ENCODE data around the gene PAX7.
A peak's percentile ranks its signal among the peaks of the same experiment; 100 is the strongest.

Gene PAX7

DNA sequence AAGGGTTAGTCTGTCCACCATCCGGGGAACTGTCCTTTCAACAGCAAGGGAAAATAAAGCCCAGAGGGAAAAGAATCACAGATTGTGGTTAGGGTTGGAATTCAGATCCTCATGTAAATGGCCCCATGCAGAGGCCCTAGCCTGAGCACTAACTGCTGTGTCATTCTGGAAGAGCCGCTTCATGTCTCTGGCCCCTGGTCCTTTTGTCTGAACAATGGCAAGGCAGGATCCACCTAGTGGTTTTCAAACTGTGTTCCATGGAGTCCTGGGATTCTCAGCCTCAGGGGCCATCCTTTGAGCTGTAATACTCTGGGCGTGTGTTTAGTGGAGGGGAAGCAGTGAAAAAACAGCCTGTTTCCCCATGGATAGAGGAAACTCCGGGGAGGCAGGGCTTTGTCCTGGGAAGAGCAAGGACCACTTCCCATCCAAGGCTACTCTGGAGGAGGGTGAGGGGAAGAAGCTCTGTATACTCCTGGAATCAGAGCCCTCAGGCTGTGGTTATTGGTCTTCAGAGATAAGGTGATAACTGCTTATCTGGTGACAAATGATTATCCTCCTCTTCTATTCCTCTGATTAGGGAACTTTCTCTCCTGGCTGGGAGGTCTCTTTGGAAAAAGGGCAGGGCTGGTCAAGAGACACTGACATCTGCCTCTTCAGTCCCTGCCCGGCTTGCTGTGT is 19.2 kb downstream of the PAX7 start:
- peaks cover 61% of the 10 kb centered on the region for H3K27me3 ChIP-seq (ENCODE audit: insufficient read depth, poor library complexity, severe bottlenecking)
- no peak overlapping the region for H3K4me3 ChIP-seq (replicated peaks; ENCODE audit: insufficient read depth, low read length)
- no peak overlapping the region for H3K27ac ChIP-seq (replicated peaks)
- TF ChIP-seq, protein P1, sequence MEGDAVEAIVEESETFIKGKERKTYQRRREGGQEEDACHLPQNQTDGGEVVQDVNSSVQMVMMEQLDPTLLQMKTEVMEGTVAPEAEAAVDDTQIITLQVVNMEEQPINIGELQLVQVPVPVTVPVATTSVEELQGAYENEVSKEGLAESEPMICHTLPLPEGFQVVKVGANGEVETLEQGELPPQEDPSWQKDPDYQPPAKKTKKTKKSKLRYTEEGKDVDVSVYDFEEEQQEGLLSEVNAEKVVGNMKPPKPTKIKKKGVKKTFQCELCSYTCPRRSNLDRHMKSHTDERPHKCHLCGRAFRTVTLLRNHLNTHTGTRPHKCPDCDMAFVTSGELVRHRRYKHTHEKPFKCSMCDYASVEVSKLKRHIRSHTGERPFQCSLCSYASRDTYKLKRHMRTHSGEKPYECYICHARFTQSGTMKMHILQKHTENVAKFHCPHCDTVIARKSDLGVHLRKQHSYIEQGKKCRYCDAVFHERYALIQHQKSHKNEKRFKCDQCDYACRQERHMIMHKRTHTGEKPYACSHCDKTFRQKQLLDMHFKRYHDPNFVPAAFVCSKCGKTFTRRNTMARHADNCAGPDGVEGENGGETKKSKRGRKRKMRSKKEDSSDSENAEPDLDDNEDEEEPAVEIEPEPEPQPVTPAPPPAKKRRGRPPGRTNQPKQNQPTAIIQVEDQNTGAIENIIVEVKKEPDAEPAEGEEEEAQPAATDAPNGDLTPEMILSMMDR (IDR thresholded peaks at IDR 0.05; ENCODE audit: insufficient read depth, low read length), result no peak
- no peak for DNase-seq (ENCODE audit: low read depth in 1 of 2, low spot score in 1 of 2)

GRCh38 chr1:18651713-18652112 is 21.1 kb downstream of the PAX7 start:
- no peak overlapping the region for H3K27ac ChIP-seq (replicated peaks)
- no peak overlapping the region for H3K4me3 ChIP-seq (replicated peaks; ENCODE audit: insufficient read depth, low read length)

GRCh38 chr1:18652791-18653190 is 22.1 kb downstream of the PAX7 start:
- no peak for DNase-seq (ENCODE audit: low read depth in 1 of 2, low spot score in 1 of 2)
- H3K4me3 ChIP-seq (replicated peaks; ENCODE audit: insufficient read depth, low read length), result no peak overlapping the region
- TF ChIP-seq, protein P1 (IDR thresholded peaks at IDR 0.05; ENCODE audit: insufficient read depth, low read length), result no peak
- TF ChIP-seq, protein P2, sequence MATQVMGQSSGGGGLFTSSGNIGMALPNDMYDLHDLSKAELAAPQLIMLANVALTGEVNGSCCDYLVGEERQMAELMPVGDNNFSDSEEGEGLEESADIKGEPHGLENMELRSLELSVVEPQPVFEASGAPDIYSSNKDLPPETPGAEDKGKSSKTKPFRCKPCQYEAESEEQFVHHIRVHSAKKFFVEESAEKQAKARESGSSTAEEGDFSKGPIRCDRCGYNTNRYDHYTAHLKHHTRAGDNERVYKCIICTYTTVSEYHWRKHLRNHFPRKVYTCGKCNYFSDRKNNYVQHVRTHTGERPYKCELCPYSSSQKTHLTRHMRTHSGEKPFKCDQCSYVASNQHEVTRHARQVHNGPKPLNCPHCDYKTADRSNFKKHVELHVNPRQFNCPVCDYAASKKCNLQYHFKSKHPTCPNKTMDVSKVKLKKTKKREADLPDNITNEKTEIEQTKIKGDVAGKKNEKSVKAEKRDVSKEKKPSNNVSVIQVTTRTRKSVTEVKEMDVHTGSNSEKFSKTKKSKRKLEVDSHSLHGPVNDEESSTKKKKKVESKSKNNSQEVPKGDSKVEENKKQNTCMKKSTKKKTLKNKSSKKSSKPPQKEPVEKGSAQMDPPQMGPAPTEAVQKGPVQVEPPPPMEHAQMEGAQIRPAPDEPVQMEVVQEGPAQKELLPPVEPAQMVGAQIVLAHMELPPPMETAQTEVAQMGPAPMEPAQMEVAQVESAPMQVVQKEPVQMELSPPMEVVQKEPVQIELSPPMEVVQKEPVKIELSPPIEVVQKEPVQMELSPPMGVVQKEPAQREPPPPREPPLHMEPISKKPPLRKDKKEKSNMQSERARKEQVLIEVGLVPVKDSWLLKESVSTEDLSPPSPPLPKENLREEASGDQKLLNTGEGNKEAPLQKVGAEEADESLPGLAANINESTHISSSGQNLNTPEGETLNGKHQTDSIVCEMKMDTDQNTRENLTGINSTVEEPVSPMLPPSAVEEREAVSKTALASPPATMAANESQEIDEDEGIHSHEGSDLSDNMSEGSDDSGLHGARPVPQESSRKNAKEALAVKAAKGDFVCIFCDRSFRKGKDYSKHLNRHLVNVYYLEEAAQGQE (IDR thresholded peaks at IDR 0.05; ENCODE audit: insufficient replicate concordance, low read depth), result no peak
- TF ChIP-seq GABPA (IDR thresholded peaks at IDR 0.05; ENCODE audit: low read depth) (no peak), POLR2AphosphoS5 (IDR thresholded peaks at IDR 0.05; ENCODE audit: low read depth) (no peak), SPI1 (IDR thresholded peaks at IDR 0.05; ENCODE audit: borderline replicate concordance, low read depth) (no peak)
- H3K27me3 ChIP-seq (ENCODE audit: insufficient read depth, poor library complexity, severe bottlenecking), result peaks cover 48% of the 10 kb centered on the region
- no peak overlapping the region for H3K27ac ChIP-seq (replicated peaks)

More at GRCh38 chr1:18651713-18652112, 21.1 kb downstream of the PAX7 start:
- peak; percentile 55; the same call in 1 of the 2 replicates for TF ChIP-seq SPI1 (IDR thresholded peaks at IDR 0.05; ENCODE audit: borderline replicate concordance, low read depth)
- TF ChIP-seq, protein P1 (IDR thresholded peaks at IDR 0.05; ENCODE audit: insufficient read depth, low read length), result no peak
- peaks cover 44% of the 10 kb centered on the region for H3K27me3 ChIP-seq (ENCODE audit: insufficient read depth, poor library complexity, severe bottlenecking)
- DNase-seq (ENCODE audit: low read depth in 1 of 2, low spot score in 1 of 2), result no peak

GRCh38 chr1:18653367-18653766 is 22.7 kb downstream of the PAX7 start:
- no peak overlapping the region for H3K4me3 ChIP-seq (replicated peaks; ENCODE audit: insufficient read depth, low read length)
- TF ChIP-seq, protein P2 (IDR thresholded peaks at IDR 0.05; ENCODE audit: insufficient replicate concordance, low read depth), result peak; percentile 85
- TF ChIP-seq GABPA (IDR thresholded peaks at IDR 0.05; ENCODE audit: low read depth), result no peak
- no peak for DNase-seq (ENCODE audit: low read depth in 1 of 2, low spot score in 1 of 2)
- no peak overlapping the region for H3K27ac ChIP-seq (replicated peaks)
- H3K27me3 ChIP-seq (ENCODE audit: insufficient read depth, poor library complexity, severe bottlenecking), result peaks cover 45% of the 10 kb centered on the region

Data from HL-60 (cell line).